NCI-H1092 (cell line): ENCODE data around the gene CD99.

ENCODE experiments used
- DNase-seq: peaks from one replicate; lab custom pipeline; 2025; lab: John Stamatoyannopoulos, UW

Gene CD99

GRCh38 chrX:2676794-2677675 lies 14.1 kb upstream of the CD99 start:
- no peak for DNase-seq

GRCh38 chrX:2677764-2678163 lies 13.3 kb upstream of the CD99 start:
- DNase-seq, result no peak

- no peak for DNase-seq
These were observed 12.5 kb upstream of the CD99 start for GRCh38 chrX:2678583-2678982.

- no peak for DNase-seq
These were observed 11.3 kb upstream of the CD99 start for GRCh38 chrX:2679534-2680485.

- no peak for DNase-seq
These were observed 10.4 kb upstream of the CD99 start for GRCh38 chrX:2680486-2681348.

- no peak for DNase-seq
These were observed 8.4 kb upstream of the CD99 start for GRCh38 chrX:2682565-2683177.

- DNase-seq, result no peak
These were observed 6.8 kb upstream of the CD99 start for GRCh38 chrX:2684256-2684655.

- DNase-seq, result no peak
These were observed 5.2 kb upstream of the CD99 start for GRCh38 chrX:2685886-2686285.

GRCh38 chrX:2689773-2690666 lies 1.1 kb upstream of the CD99 start:
- no peak for DNase-seq

- DNase-seq, result no peak
These were observed 587 bp downstream of the CD99 start for GRCh38 chrX:2691543-2692220.

GRCh38 chrX:2692221-2693112 lies 1.4 kb downstream of the CD99 start:
- DNase-seq, result no peak

- DNase-seq, result no peak
These were observed 2.3 kb downstream of the CD99 start for GRCh38 chrX:2693113-2694002.

GRCh38 chrX:2694914-2695267 lies 3.8 kb downstream of the CD99 start:
- no peak for DNase-seq

- DNase-seq, result no peak
These were observed 5.7 kb downstream of the CD99 start for GRCh38 chrX:2696698-2697215.

GRCh38 chrX:2697306-2697705 lies 6.2 kb downstream of the CD99 start:
- no peak for DNase-seq

GRCh38 chrX:2697741-2698299 lies 6.7 kb downstream of the CD99 start:
- no peak for DNase-seq

- DNase-seq, result no peak
These were observed 7.5 kb downstream of the CD99 start for GRCh38 chrX:2698604-2699003.
